ENCODE data around the gene AQR.

DNA sequence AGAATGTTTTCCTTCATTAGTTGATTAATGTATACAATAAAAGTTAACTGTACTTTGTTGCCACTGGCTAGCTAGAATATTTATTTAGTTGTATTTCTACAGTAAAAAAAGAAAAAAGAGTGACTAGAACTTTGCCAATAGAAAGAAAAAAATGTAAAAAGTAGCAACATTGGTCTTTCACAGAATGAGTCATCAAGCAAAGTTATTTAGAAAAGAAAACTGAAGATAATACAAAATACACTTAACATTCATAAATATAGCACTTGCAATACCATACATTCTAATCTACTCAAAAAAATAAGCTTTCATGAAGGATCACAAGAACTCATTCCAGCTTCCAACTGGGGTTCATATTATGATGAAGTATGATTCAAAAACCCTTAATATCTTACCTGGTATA is 83.4 kb downstream of the AQR start:
- TF ChIP-seq, protein P1, sequence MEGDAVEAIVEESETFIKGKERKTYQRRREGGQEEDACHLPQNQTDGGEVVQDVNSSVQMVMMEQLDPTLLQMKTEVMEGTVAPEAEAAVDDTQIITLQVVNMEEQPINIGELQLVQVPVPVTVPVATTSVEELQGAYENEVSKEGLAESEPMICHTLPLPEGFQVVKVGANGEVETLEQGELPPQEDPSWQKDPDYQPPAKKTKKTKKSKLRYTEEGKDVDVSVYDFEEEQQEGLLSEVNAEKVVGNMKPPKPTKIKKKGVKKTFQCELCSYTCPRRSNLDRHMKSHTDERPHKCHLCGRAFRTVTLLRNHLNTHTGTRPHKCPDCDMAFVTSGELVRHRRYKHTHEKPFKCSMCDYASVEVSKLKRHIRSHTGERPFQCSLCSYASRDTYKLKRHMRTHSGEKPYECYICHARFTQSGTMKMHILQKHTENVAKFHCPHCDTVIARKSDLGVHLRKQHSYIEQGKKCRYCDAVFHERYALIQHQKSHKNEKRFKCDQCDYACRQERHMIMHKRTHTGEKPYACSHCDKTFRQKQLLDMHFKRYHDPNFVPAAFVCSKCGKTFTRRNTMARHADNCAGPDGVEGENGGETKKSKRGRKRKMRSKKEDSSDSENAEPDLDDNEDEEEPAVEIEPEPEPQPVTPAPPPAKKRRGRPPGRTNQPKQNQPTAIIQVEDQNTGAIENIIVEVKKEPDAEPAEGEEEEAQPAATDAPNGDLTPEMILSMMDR (IDR thresholded peaks at IDR 0.05), result no peak
- TF ChIP-seq POLR2A (IDR thresholded peaks at IDR 0.05), result no peak

All from heart left ventricle (tissue), 13 donors.